Gastroesophageal sphincter (tissue), 3 donors: Measurements from ENCODE around the gene HSD17B11.
"Not testable (repeated sequence)": the region's sequence is repeated elsewhere in the genome, so short reads cannot be mapped to it uniquely, and the experiment has no call there.

Experiments used
- POLR2A ChIP-seq, 2 donors: fragments of 450-650 bp; IDR thresholded peaks; one replicate each; pipeline ENCODE4 v1.6.1; 2017; ENCODE audit warnings: antibody characterized with exemption in 2 of 2, mild to moderate bottlenecking in 2 of 2, moderate library complexity in 1 of 2
- POLR2AphosphoS5 ChIP-seq: sonication (generic); formaldehyde crosslinking; IDR thresholded peaks from one replicate; pipeline ENCODE4 v1.6.1; 2017; ENCODE audit warnings: antibody characterized with exemption
- TF ChIP-seq, protein P1 (sequence below), 4 experiments: fragments of 200-600 bp in 2 of 4; fragments of 450-650 bp in 2 of 4; sonication (generic) in 1 of 4; IDR thresholded peaks; one replicate each; pipeline ENCODE4 v1.5.1; 2017 to 2019; ENCODE audit warnings: antibody characterized with exemption in 4 of 4, mild to moderate bottlenecking in 2 of 4, moderate library complexity in 2 of 4

DNA sequence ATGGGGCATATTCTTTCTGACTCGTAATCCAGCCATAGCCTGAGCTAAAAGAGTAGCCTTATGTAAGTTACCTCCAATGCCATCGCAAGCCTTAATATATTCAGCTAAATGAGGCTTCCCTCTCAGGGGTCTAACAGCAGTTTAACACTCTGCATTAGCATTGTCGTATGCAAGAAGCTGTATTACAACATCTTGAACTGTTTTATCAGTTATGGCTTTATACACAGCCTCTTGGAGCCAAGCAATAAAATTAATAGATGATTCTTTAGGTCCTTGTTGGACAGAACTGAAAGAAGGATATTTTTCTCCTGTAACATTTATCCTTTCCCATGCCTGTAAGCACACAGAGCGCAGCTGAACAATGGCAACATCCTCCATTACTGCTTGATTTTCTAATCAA lies 15.9 kb upstream of the HSD17B11 start:
- TF ChIP-seq, protein P1, sequence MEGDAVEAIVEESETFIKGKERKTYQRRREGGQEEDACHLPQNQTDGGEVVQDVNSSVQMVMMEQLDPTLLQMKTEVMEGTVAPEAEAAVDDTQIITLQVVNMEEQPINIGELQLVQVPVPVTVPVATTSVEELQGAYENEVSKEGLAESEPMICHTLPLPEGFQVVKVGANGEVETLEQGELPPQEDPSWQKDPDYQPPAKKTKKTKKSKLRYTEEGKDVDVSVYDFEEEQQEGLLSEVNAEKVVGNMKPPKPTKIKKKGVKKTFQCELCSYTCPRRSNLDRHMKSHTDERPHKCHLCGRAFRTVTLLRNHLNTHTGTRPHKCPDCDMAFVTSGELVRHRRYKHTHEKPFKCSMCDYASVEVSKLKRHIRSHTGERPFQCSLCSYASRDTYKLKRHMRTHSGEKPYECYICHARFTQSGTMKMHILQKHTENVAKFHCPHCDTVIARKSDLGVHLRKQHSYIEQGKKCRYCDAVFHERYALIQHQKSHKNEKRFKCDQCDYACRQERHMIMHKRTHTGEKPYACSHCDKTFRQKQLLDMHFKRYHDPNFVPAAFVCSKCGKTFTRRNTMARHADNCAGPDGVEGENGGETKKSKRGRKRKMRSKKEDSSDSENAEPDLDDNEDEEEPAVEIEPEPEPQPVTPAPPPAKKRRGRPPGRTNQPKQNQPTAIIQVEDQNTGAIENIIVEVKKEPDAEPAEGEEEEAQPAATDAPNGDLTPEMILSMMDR (IDR thresholded peaks at IDR 0.05) = not testable (repeated sequence)
- not testable (repeated sequence) for TF ChIP-seq POLR2AphosphoS5; POLR2A (IDR thresholded peaks at IDR 0.05)
